Measurements from ENCODE around the gene FNBP1.

Gene FNBP1

GRCh38 chr9:129866394-129867135, 176.4 kb downstream of the FNBP1 start:
- TF ChIP-seq, protein P1, sequence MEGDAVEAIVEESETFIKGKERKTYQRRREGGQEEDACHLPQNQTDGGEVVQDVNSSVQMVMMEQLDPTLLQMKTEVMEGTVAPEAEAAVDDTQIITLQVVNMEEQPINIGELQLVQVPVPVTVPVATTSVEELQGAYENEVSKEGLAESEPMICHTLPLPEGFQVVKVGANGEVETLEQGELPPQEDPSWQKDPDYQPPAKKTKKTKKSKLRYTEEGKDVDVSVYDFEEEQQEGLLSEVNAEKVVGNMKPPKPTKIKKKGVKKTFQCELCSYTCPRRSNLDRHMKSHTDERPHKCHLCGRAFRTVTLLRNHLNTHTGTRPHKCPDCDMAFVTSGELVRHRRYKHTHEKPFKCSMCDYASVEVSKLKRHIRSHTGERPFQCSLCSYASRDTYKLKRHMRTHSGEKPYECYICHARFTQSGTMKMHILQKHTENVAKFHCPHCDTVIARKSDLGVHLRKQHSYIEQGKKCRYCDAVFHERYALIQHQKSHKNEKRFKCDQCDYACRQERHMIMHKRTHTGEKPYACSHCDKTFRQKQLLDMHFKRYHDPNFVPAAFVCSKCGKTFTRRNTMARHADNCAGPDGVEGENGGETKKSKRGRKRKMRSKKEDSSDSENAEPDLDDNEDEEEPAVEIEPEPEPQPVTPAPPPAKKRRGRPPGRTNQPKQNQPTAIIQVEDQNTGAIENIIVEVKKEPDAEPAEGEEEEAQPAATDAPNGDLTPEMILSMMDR (IDR thresholded peaks at IDR 0.05; ENCODE audit: extremely low read depth, missing control alignments) = no peak
- no peak for DNase-seq (ENCODE audit: low spot score)

DNA sequence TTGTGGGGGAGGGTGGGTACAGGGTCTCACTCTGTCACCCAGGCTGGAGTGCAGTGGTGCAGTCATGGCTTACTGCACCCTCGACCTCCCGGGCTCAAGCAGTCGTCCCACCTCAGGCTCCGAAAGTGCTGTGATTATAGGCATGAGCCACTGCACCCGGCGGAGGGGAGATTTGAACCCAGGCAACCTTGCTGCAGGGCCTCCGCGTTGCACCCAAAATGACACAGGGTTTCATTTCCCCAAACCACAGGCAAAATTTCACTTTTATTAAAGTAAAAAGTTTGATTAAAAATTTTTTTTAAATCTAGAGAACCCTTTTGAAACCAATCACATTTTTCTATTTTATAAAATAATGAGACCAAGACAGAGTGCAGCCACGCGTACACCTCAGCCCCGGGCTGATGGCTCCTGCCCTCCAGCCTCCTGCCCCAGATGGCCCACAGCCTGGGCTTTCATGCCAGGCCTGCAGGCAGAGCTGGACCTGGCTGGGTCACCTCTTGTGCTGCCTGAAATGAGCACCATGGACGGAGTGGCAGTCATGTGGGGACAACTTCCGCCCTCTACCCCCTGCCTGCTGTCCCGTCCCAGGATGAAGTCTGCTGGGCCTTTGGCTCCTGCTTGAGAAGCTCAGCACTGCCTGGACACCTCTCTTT, 177.2 kb downstream of the FNBP1 start:
- TF ChIP-seq, protein P1 (IDR thresholded peaks at IDR 0.05; ENCODE audit: extremely low read depth, missing control alignments) = no peak

DNA sequence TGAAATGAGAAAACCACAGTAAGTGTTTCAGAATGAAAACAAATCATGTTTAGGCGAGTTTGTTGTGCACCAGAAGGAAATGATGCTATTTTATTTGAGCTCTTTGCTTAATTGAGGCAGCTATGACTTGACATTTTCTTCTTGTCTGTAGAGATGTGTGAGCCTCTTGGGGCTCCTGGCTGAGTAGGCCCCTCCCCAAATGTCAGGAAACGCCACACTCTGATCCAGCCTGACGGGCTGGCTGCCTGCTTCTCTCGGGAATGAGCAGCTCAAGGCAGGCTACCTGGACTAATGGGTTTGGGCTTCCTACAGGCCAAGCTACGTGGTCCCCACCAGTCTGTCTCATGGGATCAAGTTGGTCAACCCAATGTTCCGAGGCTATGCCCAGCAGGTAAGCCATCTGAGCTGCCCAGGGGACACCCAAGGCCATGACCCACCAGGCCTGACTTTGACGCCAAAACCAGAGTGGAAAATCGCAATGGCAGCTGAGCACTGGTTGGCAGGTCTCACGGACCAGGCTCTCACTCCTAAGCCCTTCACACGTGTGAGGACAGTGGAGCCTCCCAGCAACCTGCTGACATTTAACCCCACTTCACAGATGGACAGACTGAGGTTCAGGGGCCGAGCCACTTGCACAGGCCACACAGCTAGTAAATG, 177.9 kb downstream of the FNBP1 start:
- TF ChIP-seq, protein P1 (IDR thresholded peaks at IDR 0.05; ENCODE audit: extremely low read depth, missing control alignments) = no peak
- no peak for DNase-seq (ENCODE audit: low spot score)

More for the DNA sequence above, 177.2 kb downstream of the FNBP1 start:
- no peak for DNase-seq (ENCODE audit: low spot score)

- DNase-seq (ENCODE audit: low spot score) = no peak
- TF ChIP-seq, protein P1 (IDR thresholded peaks at IDR 0.05; ENCODE audit: extremely low read depth, missing control alignments) = no peak
Observed at GRCh38 chr9:129863059-129863690, 179.8 kb downstream of the FNBP1 start.

- TF ChIP-seq, protein P1 (IDR thresholded peaks at IDR 0.05; ENCODE audit: extremely low read depth, missing control alignments) = no peak
- no peak for DNase-seq (ENCODE audit: low spot score)
Observed at GRCh38 chr9:129861447-129861827, 181.6 kb downstream of the FNBP1 start.

DNA sequence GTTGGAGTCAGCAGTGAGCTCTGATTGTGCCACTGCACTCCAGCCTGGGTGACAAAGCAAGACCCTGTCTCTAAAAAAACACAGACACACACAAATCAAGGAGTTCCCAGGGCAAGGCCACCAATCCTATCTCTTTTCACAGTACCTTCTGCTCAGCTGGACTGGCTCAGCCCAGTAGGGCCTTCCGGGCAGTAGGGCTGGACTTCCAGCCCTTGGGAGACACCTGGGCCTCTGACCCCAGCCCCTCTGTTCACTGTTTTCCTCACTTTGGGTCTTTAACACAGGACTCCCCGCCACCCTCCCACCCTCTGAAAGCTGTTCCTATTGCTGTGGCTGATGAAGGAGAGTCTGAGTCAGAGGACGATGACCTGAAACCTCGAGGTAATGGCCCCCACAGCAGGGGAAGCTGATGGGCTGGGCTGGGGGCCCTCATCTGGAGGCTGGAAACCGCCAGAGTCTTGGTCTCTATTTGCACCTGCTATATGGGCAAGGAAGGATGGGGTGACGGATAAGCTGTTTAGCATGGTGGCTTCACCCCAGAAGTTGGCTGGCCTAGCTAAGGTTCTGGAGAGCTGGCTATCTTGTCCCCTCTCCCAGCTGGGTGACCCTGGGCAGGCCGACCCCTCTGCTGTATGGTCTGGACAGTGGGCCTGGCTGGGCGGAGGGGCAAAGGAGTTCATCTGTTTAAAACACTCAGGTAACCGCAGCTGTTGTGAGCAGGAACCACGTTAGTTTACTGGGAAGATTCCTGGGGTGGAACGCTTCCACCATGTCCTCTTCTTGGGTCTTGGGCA, 182.1 kb downstream of the FNBP1 start:
- DNase-seq (ENCODE audit: low spot score) = no peak
- TF ChIP-seq, protein P1 (IDR thresholded peaks at IDR 0.05; ENCODE audit: extremely low read depth, missing control alignments) = no peak

All from GM20000 (cell line).